Upper lobe of left lung (tissue), 4 donors: ENCODE data around the gene ADAM19.

Source experiments
- POLR2A ChIP-seq, 4 donors: fragments of 450-650 bp; IDR thresholded peaks; one replicate each; pipeline ENCODE4 v1.5.1; 2016 to 2017; ENCODE audit warnings: antibody characterized with exemption in 4 of 4, mild to moderate bottlenecking in 2 of 4
- TF ChIP-seq, protein P1 (sequence below), 6 experiments: fragments of 450-650 bp in 4 of 6; fragments of 200-600 bp in 2 of 6; sonication (generic) in 2 of 6; IDR thresholded peaks; one replicate each; pipeline ENCODE4 v1.5.1; 2016 to 2019; ENCODE audit warnings: antibody characterized with exemption in 6 of 6

GRCh38 chr5:157509587-157509986 is 66.0 kb downstream of the ADAM19 start:
- TF ChIP-seq, protein P1, sequence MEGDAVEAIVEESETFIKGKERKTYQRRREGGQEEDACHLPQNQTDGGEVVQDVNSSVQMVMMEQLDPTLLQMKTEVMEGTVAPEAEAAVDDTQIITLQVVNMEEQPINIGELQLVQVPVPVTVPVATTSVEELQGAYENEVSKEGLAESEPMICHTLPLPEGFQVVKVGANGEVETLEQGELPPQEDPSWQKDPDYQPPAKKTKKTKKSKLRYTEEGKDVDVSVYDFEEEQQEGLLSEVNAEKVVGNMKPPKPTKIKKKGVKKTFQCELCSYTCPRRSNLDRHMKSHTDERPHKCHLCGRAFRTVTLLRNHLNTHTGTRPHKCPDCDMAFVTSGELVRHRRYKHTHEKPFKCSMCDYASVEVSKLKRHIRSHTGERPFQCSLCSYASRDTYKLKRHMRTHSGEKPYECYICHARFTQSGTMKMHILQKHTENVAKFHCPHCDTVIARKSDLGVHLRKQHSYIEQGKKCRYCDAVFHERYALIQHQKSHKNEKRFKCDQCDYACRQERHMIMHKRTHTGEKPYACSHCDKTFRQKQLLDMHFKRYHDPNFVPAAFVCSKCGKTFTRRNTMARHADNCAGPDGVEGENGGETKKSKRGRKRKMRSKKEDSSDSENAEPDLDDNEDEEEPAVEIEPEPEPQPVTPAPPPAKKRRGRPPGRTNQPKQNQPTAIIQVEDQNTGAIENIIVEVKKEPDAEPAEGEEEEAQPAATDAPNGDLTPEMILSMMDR (IDR thresholded peaks at IDR 0.05): no peak
- TF ChIP-seq POLR2A (IDR thresholded peaks at IDR 0.05): no peak
